ENCODE results near the gene SRRM1. TPM values are rescaled to one million over a fixed set of nuclear protein-coding genes. Genes with fewer than 3 reads are reported as not detected.

Gene SRRM1
- total and polyA plus RNA-seq, 2 of the 8 experiments (the other 6 are each of a cell fraction or from before 2014, with no cell fraction given), result 77.1 to 255 TPM

DNA sequence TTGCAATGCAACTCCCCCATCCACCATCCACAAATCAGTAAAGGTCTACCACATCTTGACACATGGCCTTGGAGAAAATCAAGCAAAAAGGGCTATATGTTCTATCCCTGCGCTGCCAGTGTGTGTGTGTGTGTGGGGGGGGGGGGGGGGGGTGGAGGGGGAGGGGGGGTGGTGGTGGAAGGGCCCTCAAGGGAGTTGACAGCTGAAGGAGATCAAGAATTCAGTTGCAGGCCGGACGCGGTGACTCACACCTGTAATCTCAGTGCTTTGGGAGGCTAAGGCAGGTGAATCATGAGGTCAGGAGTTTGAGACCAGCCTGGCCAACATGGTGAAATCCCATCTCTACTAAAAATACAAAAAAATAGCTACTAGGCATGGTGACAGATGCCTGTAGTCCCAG, 64.6 kb downstream of the SRRM1 start:
- Histone ChIP-seq H3K4me3 (ENCODE audit: extremely low read depth in 1 of 4, insufficient read depth in 2 of 4, low read depth in 3 of 4, low read length in 4 of 4) (no peak overlapping the region), H2AFZ (ENCODE audit: low read length) (no peak overlapping the region), H2BK15ac (ENCODE audit: low read length) (no peak overlapping the region), H2BK12ac (ENCODE audit: low read depth, low read length) (0 out of 2 replicates have a peak overlapping the region, but pooled peaks have one; percentile 27), H3K14ac (ENCODE audit: insufficient read length) (no peak overlapping the region), H4K20me1 (replicated peaks in 1 of 2; ENCODE audit: control insufficient read depth in 1 of 2, insufficient read depth in 2 of 2, low read length in 2 of 2) (no peaks in the 10 kb centered on the region), H3K4me1 (replicated peaks in 1 of 4; ENCODE audit: control insufficient read depth in 3 of 4, insufficient read depth in 4 of 4, low read length in 3 of 4) (peaks cover 5 to 8% (median 6%) of the 10 kb centered on the region in 4 experiments; a peak in 5 of 7 replicates), H3K4ac (replicated peaks; ENCODE audit: insufficient read length, low read depth, low read length) (no peak overlapping the region), H3K23me2 (ENCODE audit: low read depth, low read length) (no peaks in the 10 kb centered on the region), H3K79me2 (ENCODE audit: control insufficient read depth in 1 of 2, insufficient read depth in 2 of 2, low read length in 2 of 2) (no peaks in the 10 kb centered on the region), H2BK5ac (ENCODE audit: low read depth, low read length) (no peak overlapping the region), H4K5ac (ENCODE audit: insufficient read length, low read depth, low read length) (no peak overlapping the region), H3K9ac (replicated peaks in 1 of 4; ENCODE audit: extremely low read depth in 1 of 4, low read depth in 3 of 4, low read length in 3 of 4) (no peak overlapping the region), H3K56ac (replicated peaks; ENCODE audit: insufficient read length, low read depth, low read length) (no peak overlapping the region), H3K27ac (ENCODE audit: low read depth, low read length) (no peak overlapping the region), H4K91ac (replicated peaks; ENCODE audit: insufficient read length, low read length) (no peak overlapping the region), H3K18ac (ENCODE audit: extremely low read depth, low read length) (no peak overlapping the region), H3K9me3 (ENCODE audit: insufficient read depth in 2 of 2, low read depth in 1 of 2, low read length in 1 of 2) (no peaks in the 10 kb centered on the region), H2BK20ac (ENCODE audit: low read length) (no peak overlapping the region), H2AK5ac (ENCODE audit: low read depth, low read length) (no peak overlapping the region), H4K8ac (ENCODE audit: extremely low read depth, insufficient read depth, low read length) (no peak overlapping the region), H3K36me3 (ENCODE audit: control insufficient read depth in 2 of 4, insufficient read depth in 4 of 4, low read length in 3 of 4) (no peaks in the 10 kb centered on the region), H3K23ac (ENCODE audit: insufficient read length) (no peak overlapping the region), H3K4me2 (ENCODE audit: insufficient read depth in 1 of 2, low read depth in 2 of 2, low read length in 2 of 2) (no peak overlapping the region), H3K79me1 (ENCODE audit: low read depth, low read length) (no peaks in the 10 kb centered on the region), H2BK120ac (replicated peaks; ENCODE audit: low read depth, low read length) (no peak overlapping the region), H3K27me3 (replicated peaks in 1 of 4; ENCODE audit: control insufficient read depth in 3 of 4, extremely low read depth in 1 of 4, insufficient read depth in 3 of 4, low read length in 3 of 4) (no peaks in the 10 kb centered on the region)
- ChIA-PET POLR2A (ENCODE audit: partially characterized antibody) (interaction anchor here (0.7 kb wide), 1 partner anchor 134 kb away, joined by 3 read pairs; no protein-coding TSS in a partner anchor), CTCF (ENCODE audit: partially characterized antibody) (no interaction called here)
- WGBS, 2 experiments (ENCODE audit: extremely low coverage in 1 of 2, insufficient coverage in 1 of 2, insufficient read length in 1 of 2, insufficient replicate concordance in 2 of 2, low coverage in 1 of 2, low lambda C conversion rate in 2 of 2, missing lambda C conversion rate in 1 of 2), result 80% methylated on average over 1 of the region's 4 CpGs; no CpG with 5 or more reads in 1 of the 2 experiments
- DNase-seq (ENCODE audit: low read depth in 1 of 2, low spot score in 2 of 2) (no peak), FAIRE-seq (no peak)
- no peak for TF ChIP-seq SP4 (IDR thresholded peaks at IDR 0.05; ENCODE audit: low read length)

Measured in H1 (cell line).